NCI-H774 (cell line): ENCODE data around the gene ANKRD16.
A peak's percentile ranks its signal among the peaks of the same experiment; 100 is the strongest.
"Not testable (repeated sequence)": the region's sequence is repeated elsewhere in the genome, so short reads cannot be mapped to it uniquely, and the experiment has no call there.

Source experiments
- DNase-seq: peaks from one replicate; lab custom pipeline; 2025; lab: John Stamatoyannopoulos, UW

The ANKRD16 gene

DNA sequence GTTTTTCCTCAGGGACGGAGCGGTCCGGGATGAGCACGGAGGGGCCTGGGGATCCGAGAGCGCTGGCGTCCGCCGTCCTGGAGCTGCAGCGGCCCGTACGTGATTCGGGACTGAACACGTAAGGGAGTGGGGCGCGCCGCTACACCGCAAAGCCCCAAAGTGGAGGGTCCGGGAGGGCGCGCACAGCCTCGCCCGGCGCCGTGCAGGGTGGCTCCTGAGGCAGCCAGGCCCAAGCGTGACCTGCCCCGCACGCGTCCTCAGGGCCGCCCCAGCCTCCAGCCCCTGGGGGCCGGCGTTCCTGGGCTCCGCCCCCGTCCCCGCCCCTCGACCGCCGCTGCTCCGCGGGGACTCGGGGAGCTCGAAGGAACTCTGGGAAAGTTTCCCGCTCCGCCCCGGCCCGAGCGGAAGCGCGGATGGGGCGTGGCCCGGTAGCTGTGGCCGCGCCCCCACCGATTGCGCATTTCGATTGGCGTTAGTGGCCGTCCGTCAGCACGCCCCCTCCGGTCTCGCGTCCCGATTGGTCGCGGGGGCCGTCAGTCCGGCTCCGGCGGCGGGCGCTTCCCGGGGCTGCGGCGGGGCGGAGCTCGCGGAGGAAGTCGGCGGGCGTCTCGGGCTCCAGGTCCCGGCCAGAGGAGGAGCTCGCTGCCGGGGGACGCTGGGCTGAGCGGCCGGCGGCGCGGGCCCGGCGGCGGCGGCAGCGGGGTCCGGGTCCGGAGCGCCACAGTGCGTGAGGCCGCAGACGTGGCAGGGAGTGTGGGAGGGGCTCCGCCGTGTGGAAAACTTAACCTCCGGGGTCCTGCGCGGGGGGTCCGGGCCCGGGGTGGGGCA lies at the start of gene ANKRD16, which contains the start of gene FBH1:
ANKRD16 (minus strand) TSS at position 270 of the 828 bp plus-strand sequence. CDS start 539 bp downstream, outside the sequence.
FBH1 (plus strand) TSS at position 620 of the 828 bp plus-strand sequence; CDS start at position 723, 103 bp downstream.
- DNase-seq = peak; percentile 97

DNA sequence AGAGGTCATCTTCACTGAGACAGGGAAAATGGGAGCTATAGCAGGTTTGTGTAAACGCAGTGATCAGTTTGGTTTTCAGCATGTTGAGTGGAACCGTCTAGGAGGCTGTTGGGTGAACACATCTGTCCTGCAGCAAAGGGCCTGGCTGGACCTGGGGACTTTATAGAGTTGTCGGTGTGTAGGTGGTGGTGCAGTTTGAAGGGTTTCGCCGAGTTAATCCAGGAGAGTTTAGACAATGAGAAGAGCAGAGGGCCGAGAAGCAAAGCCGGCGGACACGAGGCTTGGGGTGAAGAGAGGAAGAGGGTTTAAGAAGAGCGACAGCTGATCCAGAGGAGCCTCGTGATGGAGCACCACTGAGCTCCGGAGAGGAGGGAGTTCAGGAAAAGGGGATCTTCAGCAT lies 48.6 kb upstream of the ANKRD16 start:
- no peak for DNase-seq

GRCh38 chr10:5937016-5937415 lies 47.3 kb upstream of the ANKRD16 start:
- DNase-seq = no peak

GRCh38 chr10:5935628-5936027 lies 45.9 kb upstream of the ANKRD16 start:
- no peak for DNase-seq

- no peak for DNase-seq
These were observed 44.3 kb upstream of the ANKRD16 start for GRCh38 chr10:5933909-5934546.

- DNase-seq = no peak
These were observed 42.7 kb upstream of the ANKRD16 start for GRCh38 chr10:5932345-5932744.

DNA sequence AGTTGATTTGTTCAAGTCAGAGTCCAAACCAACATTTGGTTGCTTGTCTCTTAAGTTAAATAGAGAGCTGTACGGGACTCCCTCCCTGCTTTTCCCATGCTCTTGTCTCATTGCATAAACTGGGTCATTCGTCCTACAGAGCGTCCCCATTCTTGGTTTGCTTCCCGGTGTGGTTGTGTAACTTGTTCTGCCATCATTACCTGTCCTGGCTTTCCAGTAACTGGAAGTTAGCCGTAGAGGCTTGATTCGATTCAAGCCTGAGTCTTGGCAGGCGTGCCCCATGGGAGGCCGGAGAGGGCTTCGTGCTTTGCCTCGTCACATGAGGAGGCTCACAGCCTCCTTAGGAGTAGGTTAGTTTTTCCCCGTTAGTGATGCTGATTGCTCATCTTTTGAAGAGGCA lies 40.6 kb upstream of the ANKRD16 start:
- no peak for DNase-seq

DNA sequence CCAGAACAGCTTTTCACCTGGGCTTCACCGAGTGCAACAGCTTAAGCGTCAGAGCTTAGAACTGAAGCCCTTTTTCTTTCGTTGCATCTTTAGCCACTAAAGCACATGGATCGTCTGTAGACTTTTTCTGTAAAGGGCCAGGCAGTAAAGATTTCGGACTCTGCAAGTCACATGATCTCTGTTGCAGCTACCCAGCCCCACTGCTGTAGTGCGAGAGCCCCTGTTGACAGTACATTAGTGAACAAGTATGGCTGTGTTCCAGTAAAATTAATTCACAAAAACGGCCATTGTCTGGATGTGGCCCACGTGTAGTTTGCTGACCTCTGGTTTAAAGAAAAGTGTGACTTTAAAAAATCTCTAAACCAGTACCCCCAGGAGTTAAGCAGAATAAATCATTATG lies 39.7 kb upstream of the ANKRD16 start:
- no peak for DNase-seq

DNA sequence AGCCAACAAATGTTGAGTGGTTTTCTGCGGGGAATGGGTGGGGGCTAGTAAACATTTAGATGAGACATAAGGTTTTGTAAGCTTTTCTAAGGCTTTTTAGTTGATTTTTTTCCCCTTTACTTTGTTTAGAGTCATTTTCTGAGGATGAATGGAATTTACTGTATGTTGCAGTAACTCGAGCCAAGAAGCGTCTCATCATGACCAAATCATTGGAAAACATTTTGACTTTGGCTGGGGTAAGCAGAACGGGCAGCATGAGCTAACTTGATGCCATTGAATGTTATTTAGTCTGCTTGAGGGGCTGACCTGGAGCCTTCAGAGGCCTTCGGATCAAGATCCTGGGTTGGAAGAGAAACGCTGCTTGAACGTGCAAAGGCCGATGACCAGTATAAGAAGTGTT lies 37.6 kb upstream of the ANKRD16 start:
- DNase-seq = no peak

- no peak for DNase-seq
These were observed 35.2 kb upstream of the ANKRD16 start for GRCh38 chr10:5924889-5925288.

- DNase-seq = no peak
These were observed 32.1 kb upstream of the ANKRD16 start for GRCh38 chr10:5921746-5922145.

DNA sequence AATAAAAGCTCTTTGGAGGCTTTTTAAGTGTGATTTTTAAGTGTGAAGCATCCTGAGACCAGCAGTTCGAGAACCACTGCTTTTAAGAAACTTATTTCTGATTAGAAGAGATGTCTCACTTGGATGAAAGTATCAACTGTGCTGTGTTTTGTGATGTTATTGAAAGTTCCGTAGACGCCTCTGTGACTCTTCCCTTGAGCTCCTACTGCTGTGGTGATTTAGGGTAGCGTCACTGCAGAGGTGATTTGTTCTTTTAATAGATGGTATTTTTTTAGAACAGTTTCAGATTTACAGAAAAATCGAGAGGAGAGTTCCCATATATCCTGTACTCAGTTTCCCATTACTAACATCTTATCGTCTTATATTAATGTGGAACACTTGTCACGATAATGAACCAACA lies 29.9 kb upstream of the ANKRD16 start:
- no peak for DNase-seq

DNA sequence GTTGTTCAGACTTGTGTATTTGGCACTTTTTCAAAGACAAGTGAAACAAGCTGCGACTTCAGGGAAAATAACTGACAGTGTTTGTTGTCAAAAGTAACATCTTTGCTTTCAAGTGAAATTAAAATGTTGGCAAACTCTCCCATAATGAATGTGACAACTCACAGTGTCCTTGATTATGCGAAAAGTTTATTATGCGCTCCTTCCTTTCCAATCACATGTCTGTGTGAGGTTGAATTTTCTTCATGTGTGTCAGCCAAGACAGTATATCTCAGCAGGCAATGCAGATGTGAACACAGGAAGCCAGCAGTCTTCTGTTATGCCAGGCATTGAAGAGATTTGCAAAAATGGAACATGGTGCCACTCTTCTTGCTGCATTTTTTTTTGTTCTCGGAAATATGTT lies 29.1 kb upstream of the ANKRD16 start:
- no peak for DNase-seq

DNA sequence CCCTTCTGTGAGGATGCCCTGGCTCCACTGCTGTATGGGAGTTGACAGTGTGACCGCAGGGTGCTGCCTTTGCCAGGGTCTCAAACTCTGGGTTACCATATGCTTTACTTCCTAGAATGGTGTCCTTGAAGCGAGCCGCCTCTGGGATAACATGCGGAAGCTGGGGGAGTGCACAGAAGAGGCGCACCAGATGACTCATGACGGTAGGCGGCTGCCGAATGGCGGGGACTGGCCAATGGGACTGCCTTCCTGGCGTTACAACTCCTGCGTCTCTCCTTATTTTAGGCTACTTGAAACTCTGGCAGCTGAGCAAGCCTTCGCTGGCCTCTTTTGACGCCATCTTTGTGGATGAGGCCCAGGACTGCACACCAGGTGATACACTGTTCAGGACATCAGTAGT lies 27.6 kb upstream of the ANKRD16 start:
- no peak for DNase-seq

DNA sequence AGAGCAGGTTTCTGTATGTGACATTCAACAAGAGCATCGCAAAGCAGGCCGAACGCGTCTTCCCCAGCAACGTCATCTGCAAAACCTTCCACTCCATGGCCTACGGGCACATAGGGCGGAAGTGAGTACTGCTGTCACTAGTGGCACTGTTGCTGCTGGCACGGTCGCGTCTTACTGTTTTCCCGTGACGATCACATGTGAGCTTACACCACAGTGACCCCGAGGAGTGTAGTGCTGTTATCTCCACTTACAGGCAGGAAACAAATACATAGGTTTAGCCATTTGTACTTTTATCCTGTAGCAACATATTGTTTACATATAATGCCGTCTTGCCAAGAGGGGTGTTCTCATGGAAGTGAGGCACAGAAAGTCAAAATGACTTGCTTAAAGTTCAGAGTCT lies 25.8 kb upstream of the ANKRD16 start:
- no peak for DNase-seq

DNA sequence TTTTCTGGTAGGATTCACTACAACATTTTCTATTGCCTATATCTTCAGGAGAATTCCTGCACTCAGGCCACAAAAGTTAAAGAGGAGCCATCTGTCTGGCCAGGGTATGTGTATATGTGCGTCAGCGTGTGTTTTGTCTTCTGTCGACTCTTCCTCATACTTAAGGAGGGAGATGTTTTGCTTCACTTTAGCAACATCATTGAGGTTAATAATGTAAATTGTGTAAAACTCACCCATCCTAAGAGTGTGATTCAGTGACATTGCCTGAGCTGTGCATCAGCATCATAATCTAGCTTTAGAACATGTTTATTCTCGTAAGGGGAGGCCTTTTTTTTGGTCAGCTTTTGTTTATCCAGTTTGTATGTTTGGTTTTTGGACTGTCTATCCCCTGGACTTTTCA lies 24.0 kb upstream of the ANKRD16 start:
- no peak for DNase-seq

DNA sequence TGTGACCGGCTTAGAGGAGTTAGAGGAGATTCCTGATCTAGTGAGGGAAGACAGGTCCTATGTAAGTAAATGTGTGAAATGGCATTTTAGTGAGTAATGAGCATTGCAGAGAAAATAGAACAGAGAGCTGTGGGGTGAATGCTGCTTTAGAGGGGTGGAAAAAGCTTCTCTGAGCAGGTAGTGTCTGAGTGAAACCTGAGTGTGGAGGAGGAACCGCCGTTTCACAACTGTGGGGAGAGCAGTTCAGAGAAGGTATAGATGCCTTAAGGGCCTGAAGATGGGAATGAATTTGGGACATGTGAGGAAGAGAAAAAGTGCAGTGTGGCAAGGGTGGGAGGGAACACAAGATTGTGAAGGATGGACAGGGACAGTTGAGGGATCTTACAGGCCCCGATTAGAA lies 22.0 kb upstream of the ANKRD16 start:
- DNase-seq = no peak

DNA sequence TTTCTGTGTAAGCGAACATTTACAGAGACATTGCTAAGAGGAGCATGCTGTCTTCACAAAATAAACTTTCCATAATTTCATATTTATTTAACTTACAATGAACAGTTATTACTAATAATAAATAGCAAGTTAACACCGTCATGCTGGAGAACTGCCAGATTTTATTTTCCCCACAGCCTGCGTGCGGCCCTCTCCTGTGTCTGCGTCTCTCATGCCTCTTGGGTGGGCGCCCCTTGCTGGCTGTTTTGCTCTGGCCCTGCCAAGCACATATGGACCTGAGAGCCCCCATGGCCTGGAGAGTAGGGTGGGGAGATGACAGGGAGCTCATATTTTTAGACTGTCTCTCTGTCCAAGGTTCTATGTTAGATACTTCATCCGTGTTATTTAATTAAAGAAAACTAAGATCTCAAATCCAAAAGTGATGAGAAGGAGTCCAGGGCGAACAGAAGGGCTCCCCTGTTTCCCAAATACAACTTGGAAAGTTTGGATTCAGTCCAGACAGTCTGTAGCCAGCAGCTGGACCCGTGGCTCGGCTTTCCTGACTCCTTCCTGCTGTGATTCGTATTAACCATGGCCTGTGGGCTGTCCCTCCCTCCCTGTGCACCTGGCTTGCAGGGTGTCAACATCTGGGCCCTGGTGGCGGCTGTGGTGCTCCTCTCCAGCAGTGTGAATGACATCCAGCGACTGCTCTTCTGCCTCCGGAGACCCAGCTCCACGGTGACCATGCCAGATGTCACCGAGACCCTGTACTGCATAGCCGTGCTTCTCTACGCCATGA lies 20.8 kb upstream of the ANKRD16 start:
- no peak for DNase-seq

DNA sequence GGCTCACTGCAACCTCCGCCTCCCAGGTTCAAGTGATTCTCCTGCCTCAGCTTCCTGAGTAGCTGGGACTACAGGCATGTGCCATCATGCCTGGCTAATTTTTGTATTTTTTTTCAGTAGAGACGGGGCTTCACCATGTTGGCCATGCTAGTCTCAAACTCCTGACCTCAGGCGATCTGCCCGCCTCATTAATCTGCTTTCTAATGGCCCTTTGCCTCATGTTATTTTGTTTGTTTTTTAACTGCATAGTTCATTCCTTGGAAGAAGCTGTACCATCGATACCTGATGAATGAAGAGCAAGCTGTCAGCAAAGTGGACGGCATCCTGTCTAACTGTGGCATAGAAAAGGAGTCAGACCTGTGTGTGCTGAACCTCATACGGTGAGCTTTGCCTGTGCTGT lies 19.0 kb upstream of the ANKRD16 start:
- DNase-seq = not testable (repeated sequence)

GRCh38 chr10:5906651-5907050 lies 17.0 kb upstream of the ANKRD16 start:
- DNase-seq = no peak

DNA sequence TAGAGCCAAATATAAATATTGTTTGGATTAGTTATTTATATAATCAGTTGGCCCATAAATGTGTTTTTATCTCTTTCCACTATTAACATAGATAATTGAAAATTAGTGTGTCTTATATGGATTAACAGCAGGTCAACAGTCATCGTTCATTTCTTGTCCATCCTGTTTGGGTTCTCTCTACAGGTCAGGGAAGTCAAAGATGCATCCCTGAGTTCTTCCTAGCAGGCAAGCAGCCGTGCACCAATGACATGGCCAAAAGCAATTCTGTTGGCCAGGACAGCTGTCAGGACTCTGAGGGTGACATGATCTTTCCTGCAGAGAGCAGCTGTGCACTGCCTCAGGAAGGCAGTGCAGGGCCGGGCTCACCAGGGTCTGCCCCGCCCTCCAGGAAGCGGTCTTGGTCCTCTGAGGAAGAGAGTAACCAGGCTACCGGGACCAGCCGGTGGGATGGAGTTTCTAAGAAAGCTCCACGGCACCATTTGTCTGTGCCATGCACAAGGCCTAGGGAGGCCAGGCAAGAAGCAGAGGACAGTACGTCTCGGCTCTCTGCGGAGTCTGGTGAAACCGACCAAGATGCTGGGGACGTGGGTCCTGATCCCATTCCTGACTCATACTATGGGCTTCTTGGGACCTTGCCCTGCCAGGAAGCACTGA lies 16.3 kb upstream of the ANKRD16 start:
- no peak for DNase-seq

- DNase-seq = no peak
These were observed 14.5 kb upstream of the ANKRD16 start for GRCh38 chr10:5904227-5904626.
